NCI-H69 (cell line): ENCODE data around the gene ASTN2.

ENCODE experiments used
- DNase-seq: peaks from one replicate; lab custom pipeline; 2025; lab: John Stamatoyannopoulos, UW

ASTN2 gene

GRCh38 chr9:117414906-117415331 lies at the start of gene ASTN2:
Gene ASTN2, minus strand, starts transcription at chr9:117415057. Its CDS starts 119 bp downstream, at chr9:117414938.
- peak; percentile 70 for DNase-seq

GRCh38 chr9:117462861-117463260 lies 48.0 kb upstream of the ASTN2 start:
- DNase-seq: peak; percentile 36

GRCh38 chr9:117461386-117461785 lies 46.5 kb upstream of the ASTN2 start:
- DNase-seq: no peak

GRCh38 chr9:117460743-117461142 lies 45.9 kb upstream of the ASTN2 start:
- peak; percentile 34 for DNase-seq

GRCh38 chr9:117459913-117460312 lies 45.1 kb upstream of the ASTN2 start:
- no peak for DNase-seq

- peak; percentile 41 for DNase-seq
These were observed 43.2 kb upstream of the ASTN2 start for GRCh38 chr9:117458066-117458465.

GRCh38 chr9:117454711-117455110 lies 39.9 kb upstream of the ASTN2 start:
- no peak for DNase-seq

- no peak for DNase-seq
These were observed 38.9 kb upstream of the ASTN2 start for GRCh38 chr9:117453737-117454136.

- no peak for DNase-seq
These were observed 36.5 kb upstream of the ASTN2 start for GRCh38 chr9:117451311-117451710.

- peak; percentile 87 for DNase-seq
These were observed 33.2 kb upstream of the ASTN2 start for GRCh38 chr9:117448066-117448465.

- no peak for DNase-seq
These were observed 30.8 kb upstream of the ASTN2 start for GRCh38 chr9:117445631-117446030.

- peak; percentile 79 for DNase-seq
These were observed 29.6 kb upstream of the ASTN2 start for GRCh38 chr9:117444501-117444900.

- DNase-seq: no peak
These were observed 22.4 kb upstream of the ASTN2 start for GRCh38 chr9:117437283-117437682.

- DNase-seq: peak; percentile 89
These were observed 20.9 kb upstream of the ASTN2 start for GRCh38 chr9:117435630-117436261.

- DNase-seq: peak; percentile 81
These were observed 19.7 kb upstream of the ASTN2 start for GRCh38 chr9:117434566-117434965.

- no peak for DNase-seq
These were observed 16.0 kb upstream of the ASTN2 start for GRCh38 chr9:117430813-117431212.

GRCh38 chr9:117427357-117427913 lies 12.6 kb upstream of the ASTN2 start:
- no peak for DNase-seq

GRCh38 chr9:117425566-117425965 lies 10.7 kb upstream of the ASTN2 start:
- DNase-seq: no peak

GRCh38 chr9:117424291-117424690 lies 9.4 kb upstream of the ASTN2 start:
- DNase-seq: no peak

GRCh38 chr9:117418111-117418510 lies 3.3 kb upstream of the ASTN2 start:
- DNase-seq: no peak

GRCh38 chr9:117416856-117417255 lies 2.0 kb upstream of the ASTN2 start:
- no peak for DNase-seq

- peak; percentile 49 for DNase-seq
These were observed 579 bp upstream of the ASTN2 start for GRCh38 chr9:117415358-117415914.

GRCh38 chr9:117414220-117414905 lies 494 bp downstream of the ASTN2 start:
- DNase-seq: peak; percentile 79
